Smooth muscle cell (in vitro differentiated cells): ENCODE measurements around the gene MYO1C. TPM values are rescaled to one million over a fixed set of nuclear protein-coding genes. Genes with fewer than 3 reads are reported as not detected.

Experiments
- DNase-seq: peaks from one replicate; lab custom pipeline; 2025; ENCODE audit not compliant: unreplicated experiment; lab: John Stamatoyannopoulos, UW
- H2AFZ ChIP-seq: fragments of 200-600 bp; sonication (generic); 2 replicates; pipeline ENCODE4 v1.6.0; 2016; ENCODE audit warnings: antibody characterized with exemption, low read depth, mild to moderate bottlenecking
- H3F3A ChIP-seq: fragments of 200-600 bp; sonication (generic); 2 replicates; pipeline ENCODE4 v1.6.0; 2017; ENCODE audit warnings: antibody characterized with exemption, low read depth
- H3K27ac ChIP-seq: fragments of 200-600 bp; sonication (generic); 2 replicates; pipeline ENCODE4 v1.5.1; 2016; ENCODE audit warnings: low read depth, mild to moderate bottlenecking
- H3K27me3 ChIP-seq: fragments of 200-600 bp; sonication (generic); 2 replicates; pipeline ENCODE4 v1.6.1; 2016; ENCODE audit warnings: low read depth, mild to moderate bottlenecking
- H3K36me3 ChIP-seq: fragments of 200-600 bp; sonication (generic); 2 replicates; pipeline ENCODE4 v1.5.1; 2016; ENCODE audit warnings: low read depth
- H3K4me1 ChIP-seq: fragments of 200-600 bp; sonication (generic); 2 replicates; pipeline ENCODE4 v1.5.1; 2016; ENCODE audit warnings: low read depth
- H3K4me2 ChIP-seq: fragments of 200-600 bp; sonication (generic); 2 replicates; pipeline ENCODE4 v1.6.0; 2016; ENCODE audit warnings: mild to moderate bottlenecking
- H3K4me3 ChIP-seq: fragments of 200-600 bp; sonication (generic); 2 replicates; pipeline ENCODE4 v1.5.1; 2016; ENCODE audit warnings: mild to moderate bottlenecking
- H3K79me2 ChIP-seq: fragments of 200-600 bp; sonication (generic); 2 replicates; pipeline ENCODE4 v1.6.0; 2016; ENCODE audit warnings: low read depth, mild to moderate bottlenecking
- H3K9ac ChIP-seq: fragments of 200-600 bp; sonication (generic); 2 replicates; pipeline ENCODE4 v1.6.0; 2016; ENCODE audit warnings: low read depth
- H3K9me3 ChIP-seq: fragments of 200-600 bp; sonication (generic); replicated peaks from 2 replicates; pipeline ENCODE4 v1.5.1; 2016; ENCODE audit warnings: low read depth
- H4K20me1 ChIP-seq: fragments of 200-600 bp; sonication (generic); 2 replicates; pipeline ENCODE4 v1.6.0; 2016; ENCODE audit warnings: low read depth
- WGBS: methylation state at CpG from one replicate; pipeline ENCODE4 v1.1.7; 2016; ENCODE audit warnings: low lambda C conversion rate; 5-methylcytosine and 5-hydroxymethylcytosine counted together
- polyA plus RNA-seq: library from polyadenylated mRNA; unstranded; fragments of >200 nt; fragmentation: Nextera tagmentation; extraction: Ambion mirVana; gene quantifications from 2 replicates; pipeline ENCODE4 v1.2.1, GENCODE V29; 2016
- total RNA-seq: library from RNA; depleted of rRNA; stranded (reverse); fragments of >200 nt; gene quantifications from 2 replicates; pipeline ENCODE4 v1.2.3, GENCODE V29; 2014
- TF ChIP-seq, protein P1 (sequence below): fragments of 200-600 bp; sonication (generic); IDR thresholded peaks from 2 replicates; pipeline ENCODE4 v1.5.1; 2017; ENCODE audit warnings: borderline replicate concordance, mild to moderate bottlenecking, antibody characterized with exemption; ENCODE audit not compliant: insufficient read depth, poor library complexity, severe bottlenecking

MYO1C gene
- total and polyA plus RNA-seq, 2 experiments from 2014 or later: 80.4 to 81.5 TPM

GRCh38 chr17:1505586-1505985 is 13.1 kb upstream of the MYO1C start:
- Histone ChIP-seq H2AFZ (no peak overlapping the region), H4K20me1 (no peaks in the 10 kb centered on the region), H3K27ac (no peak overlapping the region), H3K79me2 (no peaks in the 10 kb centered on the region), H3K9me3 (no peaks in the 10 kb centered on the region), H3K9ac (no peak overlapping the region), H3K4me2 (no peak overlapping the region), H3F3A (no peaks in the 10 kb centered on the region), H3K4me1 (no peaks in the 10 kb centered on the region), H3K4me3 (no peak overlapping the region), H3K36me3 (no peaks in the 10 kb centered on the region), H3K27me3 (no peaks in the 10 kb centered on the region)
- TF ChIP-seq, protein P1, sequence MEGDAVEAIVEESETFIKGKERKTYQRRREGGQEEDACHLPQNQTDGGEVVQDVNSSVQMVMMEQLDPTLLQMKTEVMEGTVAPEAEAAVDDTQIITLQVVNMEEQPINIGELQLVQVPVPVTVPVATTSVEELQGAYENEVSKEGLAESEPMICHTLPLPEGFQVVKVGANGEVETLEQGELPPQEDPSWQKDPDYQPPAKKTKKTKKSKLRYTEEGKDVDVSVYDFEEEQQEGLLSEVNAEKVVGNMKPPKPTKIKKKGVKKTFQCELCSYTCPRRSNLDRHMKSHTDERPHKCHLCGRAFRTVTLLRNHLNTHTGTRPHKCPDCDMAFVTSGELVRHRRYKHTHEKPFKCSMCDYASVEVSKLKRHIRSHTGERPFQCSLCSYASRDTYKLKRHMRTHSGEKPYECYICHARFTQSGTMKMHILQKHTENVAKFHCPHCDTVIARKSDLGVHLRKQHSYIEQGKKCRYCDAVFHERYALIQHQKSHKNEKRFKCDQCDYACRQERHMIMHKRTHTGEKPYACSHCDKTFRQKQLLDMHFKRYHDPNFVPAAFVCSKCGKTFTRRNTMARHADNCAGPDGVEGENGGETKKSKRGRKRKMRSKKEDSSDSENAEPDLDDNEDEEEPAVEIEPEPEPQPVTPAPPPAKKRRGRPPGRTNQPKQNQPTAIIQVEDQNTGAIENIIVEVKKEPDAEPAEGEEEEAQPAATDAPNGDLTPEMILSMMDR: no peak
- WGBS: 94% methylated on average over 5 of the region's 5 CpGs
- DNase-seq: no peak

DNA sequence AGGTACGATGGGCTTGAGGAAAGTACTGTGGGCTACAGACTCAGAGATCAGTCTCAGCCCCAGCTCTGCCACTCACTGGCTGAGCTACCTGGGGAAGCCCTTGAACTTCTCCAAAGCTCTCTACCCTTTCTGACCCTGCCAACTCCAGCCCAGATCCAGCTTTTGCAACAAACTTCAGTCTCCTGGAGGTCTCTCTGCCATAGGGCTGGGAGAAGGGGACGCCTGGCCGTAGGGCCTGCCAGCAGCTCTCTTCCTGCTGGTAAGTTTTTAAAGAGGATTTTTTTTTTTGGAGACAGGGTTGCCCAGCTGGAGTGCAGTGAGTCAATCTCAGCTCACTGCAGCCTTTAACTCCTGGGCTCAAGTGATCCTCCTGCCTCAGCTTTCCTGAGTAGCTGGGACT is 12.4 kb upstream of the MYO1C start:
- H3K4me2 ChIP-seq: no peak overlapping the region
- no peaks in the 10 kb centered on the region for H4K20me1 ChIP-seq
- H3K27ac ChIP-seq: no peak overlapping the region
- H3K79me2 ChIP-seq: no peaks in the 10 kb centered on the region
- H3K4me1 ChIP-seq: no peaks in the 10 kb centered on the region
- DNase-seq: no peak
- no peaks in the 10 kb centered on the region for H3K9me3 ChIP-seq
- no peak overlapping the region for H3K4me3 ChIP-seq
- H3K9ac ChIP-seq: no peak overlapping the region
- no peak overlapping the region for H2AFZ ChIP-seq
- TF ChIP-seq, protein P1: no peak
- no peaks in the 10 kb centered on the region for H3K27me3 ChIP-seq
- no peaks in the 10 kb centered on the region for H3K36me3 ChIP-seq
- 96% methylated on average over 3 of the region's 3 CpGs for WGBS
- H3F3A ChIP-seq: no peaks in the 10 kb centered on the region

- no peaks in the 10 kb centered on the region for H3K27me3 ChIP-seq
- WGBS: 88% methylated on average over 10 of the region's 10 CpGs
- H3K4me3 ChIP-seq: no peak overlapping the region
- no peak overlapping the region for H3K9ac ChIP-seq
- TF ChIP-seq, protein P1: no peak
- H3K79me2 ChIP-seq: no peaks in the 10 kb centered on the region
- no peak for DNase-seq
- H3K36me3 ChIP-seq: no peaks in the 10 kb centered on the region
- no peaks in the 10 kb centered on the region for H3K9me3 ChIP-seq
- H3K4me2 ChIP-seq: no peak overlapping the region
- H3K27ac ChIP-seq: no peak overlapping the region
- H3F3A ChIP-seq: peaks cover 6% of the 10 kb centered on the region
- H2AFZ ChIP-seq: no peak overlapping the region
- no peaks in the 10 kb centered on the region for H3K4me1 ChIP-seq
- no peaks in the 10 kb centered on the region for H4K20me1 ChIP-seq
These were observed 11.2 kb upstream of the MYO1C start for GRCh38 chr17:1503699-1504098.

DNA sequence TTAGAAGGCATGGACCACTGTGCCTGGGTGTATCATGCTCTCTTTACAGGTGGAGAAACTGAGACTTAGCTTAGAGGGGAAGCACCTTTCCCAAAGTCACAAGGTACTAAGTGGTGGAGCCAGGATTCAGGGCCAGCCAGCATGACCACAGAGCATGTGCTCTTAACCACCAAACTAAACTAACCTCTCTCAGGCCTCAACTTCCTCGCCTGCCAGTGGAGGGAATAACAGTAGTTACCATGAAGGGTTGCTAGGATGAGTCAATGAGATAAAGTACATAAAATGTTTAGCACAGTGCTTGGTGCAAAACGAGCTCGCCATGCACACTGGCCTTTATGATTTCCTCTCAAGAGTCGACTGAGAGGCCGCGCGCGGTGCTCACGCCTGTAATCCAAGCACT is 6.4 kb upstream of the MYO1C start:
- H3K36me3 ChIP-seq: no peaks in the 10 kb centered on the region
- TF ChIP-seq, protein P1: no peak
- no peak overlapping the region for H2AFZ ChIP-seq
- peak overlapping the region; percentile 88 for H3K27ac ChIP-seq
- H3K79me2 ChIP-seq: no peaks in the 10 kb centered on the region
- DNase-seq: no peak
- no peaks in the 10 kb centered on the region for H3K9me3 ChIP-seq
- no peaks in the 10 kb centered on the region for H3K27me3 ChIP-seq
- peak overlapping the region; percentile 61 for H3K9ac ChIP-seq
- H4K20me1 ChIP-seq: no peaks in the 10 kb centered on the region
- no peak overlapping the region for H3K4me3 ChIP-seq
- peaks cover 10% of the 10 kb centered on the region for H3F3A ChIP-seq
- peak overlapping the region; percentile 53 for H3K4me2 ChIP-seq
- no peaks in the 10 kb centered on the region for H3K4me1 ChIP-seq
- WGBS: 34% methylated on average over 9 of the region's 9 CpGs
